Upper lobe of right lung (tissue), 1 donor: ENCODE measurements around the gene SPATC1L. TPM values are rescaled to one million over a fixed set of nuclear protein-coding genes. Genes with fewer than 3 reads are reported as not detected.

Experiments used
- ATAC-seq: fragments of 200-7000 bp; cut with Tn5 transposase; one replicate; pipeline ENCODE4 v1.9.1; 2020; ENCODE audit warnings: mild to moderate bottlenecking, moderate library complexity
- DNase-seq: peaks from one replicate; pipeline ENCODE4 v3.0.0-alpha.2; 2020
- H3K27ac ChIP-seq: fragments of 200-600 bp; one replicate; pipeline ENCODE4 v1.8.0; 2022
- H3K27me3 ChIP-seq: fragments of 200-600 bp; one replicate; pipeline ENCODE4 v1.8.0; 2022; ENCODE audit warnings: mild to moderate bottlenecking
- H3K36me3 ChIP-seq: fragments of 200-600 bp; one replicate; pipeline ENCODE4 v1.8.0; 2022
- H3K4me1 ChIP-seq: fragments of 200-600 bp; one replicate; pipeline ENCODE4 v1.8.0; 2022
- H3K4me3 ChIP-seq: fragments of 200-600 bp; one replicate; pipeline ENCODE4 v1.8.0; 2022; ENCODE audit warnings: mild to moderate bottlenecking
- H3K9me3 ChIP-seq: fragments of 200-600 bp; one replicate; pipeline ENCODE4 v1.8.0; 2022
- intact Hi-C: fragments of 100-400 bp; cut with DNase I; formaldehyde crosslinking; loops from one replicate; pipeline ENCODE4 v1.11.0; 2022
- total RNA-seq: library from RNA; stranded (reverse); fragmentation: NEBNext Ultra II Directional; extraction: Animal tissue kit (Norgen Biotek cat#: 25700); gene quantifications from one replicate; pipeline ENCODE4 v1.2.1, GENCODE V29; 2021
- TF ChIP-seq, protein P1 (sequence below): fragments of 200-600 bp; IDR thresholded peaks from one replicate; pipeline ENCODE4 v1.8.0; 2022; ENCODE audit warnings: antibody characterized with exemption
- donor health status: DM: no; HTN: yes; CAD: no; lungs with severe emphysema.

SPATC1L gene
- total RNA-seq, 1 donor from 2014 or later: 4.7 TPM

DNA sequence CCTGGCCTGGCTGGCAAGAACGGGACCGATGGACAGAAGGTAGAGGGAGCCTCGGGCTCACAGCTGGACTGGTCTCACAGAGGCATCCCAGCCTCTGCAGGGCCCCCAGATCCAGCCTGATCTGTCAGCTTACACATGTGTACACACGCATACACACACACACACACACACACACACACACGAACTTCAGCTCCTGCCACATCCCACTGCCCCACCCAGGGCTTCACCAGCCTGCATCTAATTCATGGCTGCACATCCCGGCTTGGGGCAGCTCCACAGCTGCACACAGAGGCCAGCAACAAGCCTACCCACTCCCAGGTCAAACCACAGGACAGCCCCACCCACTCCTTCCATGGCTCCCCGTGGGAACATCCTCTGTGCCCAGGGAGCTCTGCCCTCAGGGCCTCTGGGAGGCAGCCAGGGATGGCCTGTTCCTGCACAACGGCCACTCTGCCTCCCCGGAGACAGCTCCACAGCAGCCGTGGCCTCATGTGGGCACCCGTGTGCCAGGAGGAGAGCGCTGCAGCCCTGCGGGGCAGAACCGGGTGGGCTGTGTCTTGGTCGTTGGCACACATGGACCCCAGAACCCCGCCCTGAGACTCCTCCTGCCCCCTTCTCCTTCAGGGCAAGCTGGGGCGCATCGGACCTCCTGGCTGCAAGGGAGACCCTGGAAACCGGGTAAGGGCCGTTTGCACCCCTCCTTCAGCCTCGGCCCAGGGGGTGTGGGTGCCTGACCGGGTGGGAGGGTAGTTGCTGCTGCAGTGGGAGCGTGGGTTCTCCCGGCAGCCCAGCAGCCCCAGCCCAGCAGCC is 67.3 kb downstream of the SPATC1L start:
- Histone ChIP-seq H3K27ac (no peak overlapping the region), H3K27me3 (no peaks in the 10 kb centered on the region), H3K9me3 (peaks cover 5% of the 10 kb centered on the region), H3K4me1 (no peaks in the 10 kb centered on the region), H3K36me3 (peaks cover 46% of the 10 kb centered on the region), H3K4me3 (no peak overlapping the region)
- peak; percentile 56 for DNase-seq
- TF ChIP-seq, protein P1, sequence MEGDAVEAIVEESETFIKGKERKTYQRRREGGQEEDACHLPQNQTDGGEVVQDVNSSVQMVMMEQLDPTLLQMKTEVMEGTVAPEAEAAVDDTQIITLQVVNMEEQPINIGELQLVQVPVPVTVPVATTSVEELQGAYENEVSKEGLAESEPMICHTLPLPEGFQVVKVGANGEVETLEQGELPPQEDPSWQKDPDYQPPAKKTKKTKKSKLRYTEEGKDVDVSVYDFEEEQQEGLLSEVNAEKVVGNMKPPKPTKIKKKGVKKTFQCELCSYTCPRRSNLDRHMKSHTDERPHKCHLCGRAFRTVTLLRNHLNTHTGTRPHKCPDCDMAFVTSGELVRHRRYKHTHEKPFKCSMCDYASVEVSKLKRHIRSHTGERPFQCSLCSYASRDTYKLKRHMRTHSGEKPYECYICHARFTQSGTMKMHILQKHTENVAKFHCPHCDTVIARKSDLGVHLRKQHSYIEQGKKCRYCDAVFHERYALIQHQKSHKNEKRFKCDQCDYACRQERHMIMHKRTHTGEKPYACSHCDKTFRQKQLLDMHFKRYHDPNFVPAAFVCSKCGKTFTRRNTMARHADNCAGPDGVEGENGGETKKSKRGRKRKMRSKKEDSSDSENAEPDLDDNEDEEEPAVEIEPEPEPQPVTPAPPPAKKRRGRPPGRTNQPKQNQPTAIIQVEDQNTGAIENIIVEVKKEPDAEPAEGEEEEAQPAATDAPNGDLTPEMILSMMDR: no peak
- intact Hi-C loops: no loop called here
- no peak for ATAC-seq

DNA sequence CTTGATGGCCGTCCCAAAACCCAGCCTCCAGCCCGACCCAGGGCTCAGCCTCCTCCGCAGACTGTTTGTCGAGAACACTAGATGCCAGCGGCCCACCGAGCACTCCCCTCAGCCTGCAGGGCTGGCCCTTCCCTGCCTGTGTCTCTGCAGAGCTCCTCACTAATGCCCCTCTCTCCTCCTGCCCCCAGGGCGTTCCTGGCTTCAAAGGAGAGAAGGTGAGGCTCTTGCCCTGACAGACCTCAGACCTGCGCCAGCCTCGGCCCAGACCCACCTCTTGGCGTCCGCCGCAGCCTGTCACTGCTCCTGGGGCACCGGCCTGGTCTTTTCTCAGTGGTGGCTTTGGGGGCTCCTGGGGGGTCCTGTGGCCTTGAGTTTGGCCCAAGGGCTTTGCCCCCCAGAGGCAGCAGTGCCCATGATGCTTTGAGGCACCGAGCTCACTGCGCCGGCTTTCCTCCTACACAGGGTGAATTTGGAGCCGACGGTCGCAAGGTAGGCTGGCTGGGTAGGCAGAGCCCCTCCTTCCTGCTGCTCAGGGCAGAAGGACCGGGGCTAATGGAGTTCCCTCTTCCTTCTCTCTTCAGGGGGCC is 68.0 kb downstream of the SPATC1L start:
- ATAC-seq: no peak
- Histone ChIP-seq H3K4me3 (no peak overlapping the region), H3K27ac (no peak overlapping the region), H3K9me3 (peaks cover 5% of the 10 kb centered on the region), H3K36me3 (peaks cover 41% of the 10 kb centered on the region), H3K27me3 (no peaks in the 10 kb centered on the region), H3K4me1 (no peaks in the 10 kb centered on the region)
- intact Hi-C loops: no loop called here
- DNase-seq: peak; percentile 57
- TF ChIP-seq, protein P1: no peak

DNA sequence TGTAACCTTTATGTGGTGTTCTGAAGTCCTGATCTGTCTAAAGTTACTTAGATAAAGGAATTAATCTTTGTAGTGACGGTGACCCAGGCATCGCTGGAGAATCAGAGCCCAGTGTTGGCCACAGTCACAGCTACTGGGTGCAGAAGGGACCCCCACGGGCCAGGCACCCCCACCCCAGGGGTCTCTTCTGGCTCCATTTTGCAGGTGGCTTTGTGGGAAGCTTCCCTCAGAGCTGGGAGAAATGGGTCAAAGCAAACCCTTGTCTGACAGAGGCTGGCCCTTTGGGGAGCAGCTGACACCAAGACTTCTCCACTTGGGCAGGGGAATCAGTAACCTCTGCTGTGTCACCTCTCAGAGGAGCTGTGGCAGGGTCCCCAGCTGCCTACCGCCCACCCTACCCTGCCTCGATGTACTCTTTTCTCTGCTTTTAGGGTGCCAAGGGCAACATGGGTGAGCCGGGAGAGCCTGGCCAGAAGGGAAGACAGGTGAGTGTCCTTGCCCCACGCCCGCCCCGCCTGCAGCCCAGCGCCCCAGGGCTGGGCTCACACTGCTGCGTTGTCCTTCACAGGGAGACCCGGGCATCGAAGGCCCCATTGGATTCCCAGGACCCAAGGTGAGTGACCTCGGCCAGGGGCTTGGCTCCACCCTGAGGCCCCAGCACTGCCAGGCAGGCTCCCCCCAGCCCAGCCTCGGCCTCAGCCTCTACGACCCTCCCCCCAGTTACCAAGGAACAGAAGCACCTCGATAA is 68.6 kb downstream of the SPATC1L start:
- TF ChIP-seq, protein P1: no peak
- no peak overlapping the region for H3K4me3 ChIP-seq
- peak; percentile 56 for DNase-seq
- H3K27me3 ChIP-seq: no peaks in the 10 kb centered on the region
- ATAC-seq: no peak
- H3K36me3 ChIP-seq: peaks cover 36% of the 10 kb centered on the region
- intact Hi-C loops: no loop called here
- H3K27ac ChIP-seq: no peak overlapping the region
- H3K4me1 ChIP-seq: no peaks in the 10 kb centered on the region
- H3K9me3 ChIP-seq: peaks cover 5% of the 10 kb centered on the region

DNA sequence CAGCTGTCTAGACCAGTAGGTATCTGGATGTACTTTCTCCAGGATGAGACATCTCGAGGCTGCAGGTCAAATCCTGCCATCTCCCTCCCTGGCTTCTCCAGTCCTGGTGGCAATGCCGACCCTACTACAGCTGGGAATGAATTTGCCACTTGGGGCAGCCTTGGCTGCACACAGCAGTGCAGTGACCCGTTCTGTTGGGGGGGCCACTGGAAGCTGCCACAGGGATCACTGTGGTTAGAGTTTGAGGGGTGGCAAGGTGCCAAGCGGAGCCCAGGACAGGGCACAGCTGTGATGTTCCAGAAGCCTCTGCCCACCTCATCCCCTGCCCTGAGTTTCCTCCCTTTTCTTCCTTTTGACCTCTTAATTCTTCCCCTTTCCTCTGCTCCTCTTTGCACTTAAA is 69.3 kb downstream of the SPATC1L start:
- Histone ChIP-seq H3K4me3 (no peak overlapping the region), H3K4me1 (no peaks in the 10 kb centered on the region), H3K27ac (no peak overlapping the region), H3K36me3 (peaks cover 29% of the 10 kb centered on the region), H3K27me3 (no peaks in the 10 kb centered on the region), H3K9me3 (peaks cover 5% of the 10 kb centered on the region)
- DNase-seq (no peak), ATAC-seq (no peak)
- TF ChIP-seq, protein P1: no peak
- intact Hi-C loops: no loop called here

DNA sequence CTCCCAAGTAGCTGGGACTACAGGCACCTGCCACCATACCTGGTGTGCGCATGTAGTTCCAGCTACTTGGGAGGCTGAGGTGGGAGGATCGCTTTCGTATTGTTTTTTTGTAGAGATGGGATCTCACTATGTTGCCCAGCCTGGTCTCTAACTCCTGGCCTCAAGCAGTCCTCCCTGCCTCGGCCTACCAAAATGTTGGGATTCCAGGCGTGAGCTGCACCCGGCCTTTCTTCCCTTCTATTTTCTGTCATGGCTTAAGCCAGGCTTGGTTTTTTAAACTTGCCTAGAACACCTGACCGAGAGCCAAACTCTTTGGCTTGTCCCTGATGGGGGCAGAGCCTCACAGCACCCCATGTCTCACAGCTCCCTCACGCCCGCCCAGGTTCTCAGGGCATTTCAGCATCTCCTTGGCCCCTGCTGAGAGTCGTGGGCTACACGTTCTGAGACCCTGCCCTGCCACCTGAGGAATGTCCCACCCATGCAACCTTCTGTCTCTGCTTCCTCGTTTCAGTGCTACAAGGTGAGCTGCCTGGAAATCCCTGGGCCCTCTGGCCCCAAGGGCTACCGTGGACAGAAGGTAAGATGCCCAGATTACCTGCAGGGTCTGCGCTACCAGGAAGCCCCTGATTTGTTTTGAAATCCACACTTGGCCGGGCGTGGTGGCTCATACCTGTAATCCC is 70.6 kb downstream of the SPATC1L start:
- intact Hi-C loops: no loop called here
- Histone ChIP-seq H3K27me3 (no peaks in the 10 kb centered on the region), H3K36me3 (peaks cover 20% of the 10 kb centered on the region), H3K9me3 (peaks cover 5% of the 10 kb centered on the region), H3K4me1 (no peaks in the 10 kb centered on the region), H3K4me3 (no peak overlapping the region), H3K27ac (no peak overlapping the region)
- ATAC-seq (no peak), DNase-seq (no peak)
- TF ChIP-seq, protein P1: no peak
